Thyroid gland (tissue), 4 donors: ENCODE results near the gene FGF5. TPM values are rescaled to one million over a fixed set of nuclear protein-coding genes. Genes with fewer than 3 reads are reported as not detected.

ENCODE experiments used
- DNase-seq, 2 donors: peaks; one replicate each; pipeline ENCODE4 v3.0.0-alpha.2; 2019
- H3K27ac ChIP-seq, 3 donors: fragments of 200-600 bp; sonication (generic); 1 replicate in 2 of 3; 2 replicates in 1 of 3; pipeline ENCODE4 v1.5.1; 2016 to 2019; ENCODE audit warnings: mild to moderate bottlenecking in 1 of 3, moderate library complexity in 1 of 3
- H3K27me3 ChIP-seq: fragments of 200-600 bp; sonication (generic); one replicate; pipeline ENCODE4 v1.5.1; 2019
- H3K36me3 ChIP-seq, 2 donors: fragments of 200-600 bp; sonication (generic); one replicate each; pipeline ENCODE4 v1.5.1; 2016 to 2019
- H3K4me1 ChIP-seq, 2 donors: fragments of 200-600 bp; sonication (generic); one replicate each; pipeline ENCODE4 v1.5.1; 2017 to 2019
- H3K4me3 ChIP-seq, 3 donors: fragments of 200-600 bp; sonication (generic); replicated peaks in 1 of 3; 1 replicate in 2 of 3; 2 replicates in 1 of 3; pipeline ENCODE4 v1.5.1; 2016; ENCODE audit warnings: mild to moderate bottlenecking in 1 of 3
- H3K9me3 ChIP-seq: fragments of 200-600 bp; sonication (generic); one replicate; pipeline ENCODE4 v1.5.1; 2017
- CTCF ChIP-seq, 6 experiments: fragments of 200-600 bp in 3 of 6; fragments of 450-650 bp in 3 of 6; sonication (generic) in 3 of 6; IDR thresholded peaks; one replicate each; pipeline ENCODE4 v1.5.1; 2016 to 2019; ENCODE audit warnings: antibody characterized with exemption in 6 of 6, mild to moderate bottlenecking in 2 of 6, inconsistent platforms in 1 of 6, moderate library complexity in 1 of 6
- POLR2A ChIP-seq, 2 donors: fragments of 450-650 bp; IDR thresholded peaks; one replicate each; pipeline ENCODE4 v1.6.1; 2017; ENCODE audit warnings: antibody characterized with exemption in 2 of 2, mild to moderate bottlenecking in 2 of 2, moderate library complexity in 1 of 2
- WGBS, 2 donors: methylation state at CpG; one replicate each; pipeline ENCODE4 v1.1.5; 2017; 5-methylcytosine and 5-hydroxymethylcytosine counted together
- intact Hi-C: fragments of 100-400 bp; cut with DNase I; formaldehyde crosslinking; loops from one replicate; pipeline ENCODE4 v1.15.1; 2023
- total RNA-seq, 4 donors: library from RNA; depleted of rRNA; stranded (reverse); fragments of >200 nt; gene quantifications; one replicate each; pipeline ENCODE4 v1.2.3, GENCODE V29; 2016

Gene FGF5
- total RNA-seq, 4 donors from 2014 or later, result not detected

GRCh38 chr4:80268936-80269335, 2.5 kb downstream of the FGF5 start:
- Histone ChIP-seq H3K36me3 (no peaks in the 10 kb centered on the region), H3K9me3 (no peaks in the 10 kb centered on the region), H3K27me3 (peaks cover 15% of the 10 kb centered on the region), H3K27ac (no peak overlapping the region), H3K4me1 (peaks cover 17 to 18% of the 10 kb centered on the region in 2 donors), H3K4me3 (no peak overlapping the region)
- TF ChIP-seq POLR2A (IDR thresholded peaks at IDR 0.05) (no peak), CTCF (IDR thresholded peaks at IDR 0.05) (no peak)
- no peak for DNase-seq
- 33 to 43% methylated on average over 9 of the region's 9 CpGs for WGBS, 2 donors
- intact Hi-C loops, result no loop called here

- H3K4me1 ChIP-seq, result peaks cover 16 to 18% of the 10 kb centered on the region in 2 donors
- H3K27me3 ChIP-seq, result peaks cover 15% of the 10 kb centered on the region
- TF ChIP-seq POLR2A (IDR thresholded peaks at IDR 0.05), result no peak
- no peak for TF ChIP-seq CTCF (IDR thresholded peaks at IDR 0.05)
- H3K27ac ChIP-seq, result no peak overlapping the region
- no peaks in the 10 kb centered on the region for H3K9me3 ChIP-seq
- intact Hi-C loops, result no loop called here
- H3K4me3 ChIP-seq, result no peak overlapping the region
- H3K36me3 ChIP-seq, result no peaks in the 10 kb centered on the region
- DNase-seq, result no peak
- whole genome bisulfite sequencing, 2 donors, result 91 to 96% methylated on average over 2 of the region's 2 CpGs
Observed at GRCh38 chr4:80270321-80270720, 3.9 kb downstream of the FGF5 start.

- Histone ChIP-seq H3K27ac (no peak overlapping the region), H3K4me3 (no peak overlapping the region), H3K4me1 (peaks cover 11 to 13% of the 10 kb centered on the region in 2 donors), H3K27me3 (peaks cover 12% of the 10 kb centered on the region), H3K9me3 (no peaks in the 10 kb centered on the region), H3K36me3 (no peaks in the 10 kb centered on the region)
- WGBS, 2 donors, result 0 to 89% methylated on average over 1 of the region's 1 CpG
- no peak for DNase-seq
- TF ChIP-seq CTCF (IDR thresholded peaks at IDR 0.05), result no peak
- intact Hi-C loops, result no loop called here
Observed at GRCh38 chr4:80270868-80271267, 4.4 kb downstream of the FGF5 start.

GRCh38 chr4:80271801-80272200, 5.3 kb downstream of the FGF5 start:
- no peak for DNase-seq
- Histone ChIP-seq H3K4me1 (peaks cover 4% of the 10 kb centered on the region in 2 donors), H3K27me3 (peaks cover 5% of the 10 kb centered on the region), H3K4me3 (no peak overlapping the region), H3K27ac (no peak overlapping the region), H3K9me3 (no peaks in the 10 kb centered on the region), H3K36me3 (no peaks in the 10 kb centered on the region)
- intact Hi-C loops, result no loop called here
- 71 to 91% methylated on average over 3 of the region's 3 CpGs for WGBS, 2 donors
- TF ChIP-seq CTCF (IDR thresholded peaks at IDR 0.05) (no peak), POLR2A (IDR thresholded peaks at IDR 0.05) (no peak)

- no peak for TF ChIP-seq POLR2A (IDR thresholded peaks at IDR 0.05)
- no peak for TF ChIP-seq CTCF (IDR thresholded peaks at IDR 0.05)
- H3K27ac ChIP-seq, result no peak overlapping the region
- H3K27me3 ChIP-seq, result no peaks in the 10 kb centered on the region
- intact Hi-C loops, result no loop called here
- H3K4me3 ChIP-seq, result no peak overlapping the region
- no peak for DNase-seq
- no peaks in the 10 kb centered on the region for H3K36me3 ChIP-seq
- H3K4me1 ChIP-seq, result no peaks in the 10 kb centered on the region
- no peaks in the 10 kb centered on the region for H3K9me3 ChIP-seq
Observed at GRCh38 chr4:80276931-80277330, 10.5 kb downstream of the FGF5 start.
